Endothelial cell of umbilical vein (primary cell): ENCODE results near the gene AP5Z1. TPM values are rescaled to one million over a fixed set of nuclear protein-coding genes. Genes with fewer than 3 reads are reported as not detected.

Experiments used
- BruUV-seq: library from RNA; stranded (reverse); fragments of 400-500 nt; replicated peaks from 2 replicates; lab custom pipeline; 2021; lab: Mats Ljungman, UMichigan
- CTCF ChIA-PET: fragments of 300-600, 350-600 bp; sonication (Branson Sonifier 250); formaldehyde crosslinking; loops from one replicate; lab custom pipeline; 2021; ENCODE audit warnings: antibody characterized with exemption, inconsistent platforms; lab: Charles Lee
- POLR2A ChIA-PET: fragments of 300-600, 350-600 bp; sonication (Branson Sonifier 250); formaldehyde crosslinking; loops from one replicate; lab custom pipeline; 2021; ENCODE audit warnings: antibody characterized with exemption, inconsistent platforms; lab: Charles Lee
- DNase-seq: peaks from one replicate; pipeline ENCODE4 v3.0.0-alpha.2; 2011; ENCODE audit warnings: low read depth, low spot score
- FAIRE-seq: peaks from 2 replicates; lab custom pipeline; 2011; peaks lifted over from hg19 to GRCh38; lab: Jason Lieb, UNC
- H2AFZ ChIP-seq: 2 replicates; pipeline ENCODE4 v1.6.0; 2012; ENCODE audit warnings: low read depth, low read length, control low read depth, inconsistent platforms
- H3K27ac ChIP-seq: 2 replicates; pipeline ENCODE4 v1.5.1; 2011; ENCODE audit warnings: low read depth, mild to moderate bottlenecking, control low read depth, low read length, moderate library complexity; ENCODE audit not compliant: insufficient read depth
- H3K27me3 ChIP-seq, 2 experiments: 2 replicates each; pipeline versions ENCODE4 v1.6.0 to v1.6.1; 2011; ENCODE audit warnings: low read length in 2 of 2, mixed read lengths in 1 of 2; ENCODE audit not compliant: control insufficient read depth in 2 of 2, insufficient read depth in 2 of 2
- H3K36me3 ChIP-seq, 2 experiments: 2 replicates in 1 of 2; 3 replicates in 1 of 2; pipeline ENCODE4 v1.5.1; 2011; ENCODE audit warnings: low read length in 2 of 2, mild to moderate bottlenecking in 1 of 2, moderate library complexity in 1 of 2; ENCODE audit not compliant: control insufficient read depth in 2 of 2, insufficient read depth in 2 of 2; ENCODE audit errors: extremely low read depth in 1 of 2
- H3K4me1 ChIP-seq: 3 replicates; pipeline ENCODE4 v1.5.1; 2011; ENCODE audit warnings: mild to moderate bottlenecking, low read length; ENCODE audit not compliant: control insufficient read depth, insufficient read depth; ENCODE audit errors: extremely low read depth
- H3K4me2 ChIP-seq: 2 replicates; pipeline ENCODE4 v1.6.1; 2011; ENCODE audit warnings: low read length, control low read depth, mixed read lengths; ENCODE audit not compliant: insufficient read depth
- H3K4me3 ChIP-seq, 3 experiments: fragments of 200-600 bp in 1 of 3; sonication (generic), shearing (Covaris generic) in 1 of 3; replicated peaks in 1 of 3; 2 replicates each; pipeline ENCODE4 v1.5.1; 2011 to 2016; ENCODE audit warnings: control low read depth in 3 of 3, low read length in 3 of 3, mild to moderate bottlenecking in 2 of 3, inconsistent platforms in 1 of 3, low read depth in 1 of 3, moderate library complexity in 1 of 3; ENCODE audit not compliant: insufficient read depth in 1 of 3
- H3K79me2 ChIP-seq: 2 replicates; pipeline ENCODE4 v1.6.0; 2012; ENCODE audit warnings: low read length, inconsistent platforms; ENCODE audit not compliant: control insufficient read depth, insufficient read depth
- H3K9ac ChIP-seq: replicated peaks from 2 replicates; pipeline ENCODE3; 2011; ENCODE audit warnings: low read length, control low read depth; ENCODE audit not compliant: insufficient read depth; ENCODE audit errors: extremely low read depth
- H3K9me1 ChIP-seq: replicated peaks from 3 replicates; pipeline ENCODE4 v1.6.0; 2011; ENCODE audit warnings: mild to moderate bottlenecking, low read length; ENCODE audit not compliant: control insufficient read depth, insufficient read depth; ENCODE audit errors: extremely low read depth
- H3K9me3 ChIP-seq: replicated peaks from 2 replicates; pipeline ENCODE4 v1.5.1; 2012; ENCODE audit warnings: low read length, inconsistent platforms; ENCODE audit not compliant: control insufficient read depth, insufficient read depth
- H4K20me1 ChIP-seq: replicated peaks from 2 replicates; pipeline ENCODE3; 2011; ENCODE audit warnings: mild to moderate bottlenecking, low read length; ENCODE audit not compliant: control insufficient read depth, insufficient read depth; ENCODE audit errors: extremely low read depth
- CTCF ChIP-seq, 2 donors: IDR thresholded peaks; 1 replicate in 1 of 2; 2 replicates in 1 of 2; pipeline ENCODE4 v1.5.1; 2011; ENCODE audit warnings: low read length in 2 of 2, mild to moderate bottlenecking in 2 of 2, moderate library complexity in 2 of 2, control low read depth in 1 of 2, inconsistent platforms in 1 of 2, low read depth in 1 of 2; ENCODE audit not compliant: insufficient read depth in 1 of 2; ENCODE audit errors: extremely low read depth in 1 of 2
- EZH2 ChIP-seq: IDR thresholded peaks from 2 replicates; pipeline ENCODE4 v1.6.1; 2012; ENCODE audit warnings: borderline replicate concordance, low read depth, mild to moderate bottlenecking, moderate library complexity, low read length, inconsistent platforms; ENCODE audit not compliant: severe bottlenecking
- FOS ChIP-seq: IDR thresholded peaks from 2 replicates; pipeline ENCODE4 v1.6.1; 2011; ENCODE audit warnings: mild to moderate bottlenecking, low read length, moderate library complexity, borderline replicate concordance; ENCODE audit not compliant: insufficient read depth
- POLR2AphosphoS5 ChIP-seq: IDR thresholded peaks from 2 replicates; pipeline ENCODE4 v1.6.1; 2012; ENCODE audit warnings: low read depth, mild to moderate bottlenecking, control low read depth, low read length, moderate library complexity; ENCODE audit not compliant: insufficient read depth
- dilution Hi-C: fragments of 300-500 bp; cut with MboI; formaldehyde crosslinking; loops from one replicate; pipeline ENCODE4 v1.15.0; 2019; ENCODE audit warnings: low sequenced_read_pairs; ENCODE audit not compliant: extremely low pct_ligation_motif_present
- intact Hi-C: fragments of 100-400 bp; cut with micrococcal nuclease; formaldehyde crosslinking; loops from one replicate; pipeline ENCODE4 v1.10.0; 2022
- polyA plus RNA-seq, 4 experiments: library from polyadenylated mRNA; depleted of rRNA in 3 of 4; stranded (reverse) in 3 of 4; unstranded in 1 of 4; fragments of >200 nt; gene quantifications; 2 replicates each; pipeline versions ENCODE4 v1.2.1 to v1.2.3, GENCODE V29; 2011 to 2012; ENCODE audit warnings: missing spikeins in 1 of 4
- total RNA-seq: library from RNA; stranded (reverse); gene quantifications from 2 replicates; pipeline ENCODE4 v1.2.3, GENCODE V29; 2021

Gene AP5Z1
- total and polyA plus RNA-seq, 2 donors (not counting 3 experiments of a cell fraction or from before 2014, with no cell fraction given), result 53.7 to 58.9 TPM

GRCh38 chr7:4775848-4776623, 613 bp downstream of the AP5Z1 start:
- Histone ChIP-seq H3K4me1 (peaks cover 11% of the 10 kb centered on the region), H3K9ac (peak overlapping the region; percentile 77), H3K27ac (peak overlapping the region; percentile 67), H4K20me1 (peaks cover 2% of the 10 kb centered on the region), H3K4me2 (peak overlapping the region; percentile 56), H3K9me3 (no peaks in the 10 kb centered on the region), H3K27me3 (no peaks in the 10 kb centered on the region), H3K36me3 (peaks cover 2 to 4% of the 10 kb centered on the region in 2 experiments), H3K4me3 (peak overlapping the region; percentile 36 to 71 (median 64)), H3K79me2 (peaks cover 32% of the 10 kb centered on the region), H3K9me1 (no peaks in the 10 kb centered on the region), H2AFZ (peak overlapping the region; percentile 3)
- FAIRE-seq, result peak; percentile 73
- POLR2A ChIA-PET, result interaction anchor here (0.7 to 1.6 kb wide), 6 partner anchors 16 to 94 kb away, joined by 4 to 5 read pairs (median 4); partner anchors contain the start of gene FOXK1
- CTCF ChIA-PET, result interaction anchor here (0.7 to 3.6 kb wide), 6 partner anchors 16 to 134 kb away, joined by 3 to 27 read pairs (median 4); no protein-coding TSS in a partner anchor
- TF ChIP-seq CTCF (IDR thresholded peaks at IDR 0.05; ENCODE audit: extremely low read depth in 1 of 2, insufficient read depth in 1 of 2, low read depth in 1 of 2, low read length in 2 of 2), result no peak
- no peak for TF ChIP-seq FOS
- TF ChIP-seq POLR2AphosphoS5, result no peak
- TF ChIP-seq EZH2, result no peak
- DNase-seq, result peak; percentile 74
- dilution Hi-C loops (no loop called here), intact Hi-C loops (loop anchor here (1.0 to 2.0 kb wide), 2 partner anchors 29 to 135 kb away; no protein-coding TSS in a partner anchor)
- TSS peak; percentile 28 for BruUV-seq
